ENCODE data around the gene BICC1. TPM values are rescaled to one million over a fixed set of nuclear protein-coding genes. Genes with fewer than 3 reads are reported as not detected.

Gene BICC1
- polyA plus RNA-seq, 12 donors: 16.2 to 25.9 (median 20.0) TPM; not detected in 1

- peak; percentile 73 for DNase-seq
These were observed 188.9 kb downstream of the BICC1 start for GRCh38 chr10:58701405-58702135.

- no peak for DNase-seq
These were observed 191.6 kb downstream of the BICC1 start for GRCh38 chr10:58704226-58704625.

- DNase-seq: peak; percentile 43
These were observed 192.0 kb downstream of the BICC1 start for GRCh38 chr10:58704671-58705141.

- no peak for DNase-seq
These were observed 194.2 kb downstream of the BICC1 start for GRCh38 chr10:58706836-58707235.

GRCh38 chr10:58712141-58712540 lies 199.5 kb downstream of the BICC1 start:
- no peak for DNase-seq

GRCh38 chr10:58712982-58713381 lies 200.3 kb downstream of the BICC1 start:
- DNase-seq: no peak

GRCh38 chr10:58714409-58714808 lies 201.7 kb downstream of the BICC1 start:
- DNase-seq: no peak

- no peak for DNase-seq
These were observed 202.4 kb downstream of the BICC1 start for GRCh38 chr10:58715061-58715460.

- DNase-seq: no peak
These were observed 205.9 kb downstream of the BICC1 start for GRCh38 chr10:58718596-58718995.

GRCh38 chr10:58721601-58722281 lies 209.1 kb downstream of the BICC1 start:
- DNase-seq: peak; percentile 89

GRCh38 chr10:58723186-58723585 lies 210.5 kb downstream of the BICC1 start:
- DNase-seq: no peak

- DNase-seq: peak; percentile 71
These were observed 211.3 kb downstream of the BICC1 start for GRCh38 chr10:58723966-58724365.

GRCh38 chr10:58724781-58725180 lies 212.1 kb downstream of the BICC1 start:
- DNase-seq: no peak

GRCh38 chr10:58725901-58726300 lies 213.2 kb downstream of the BICC1 start:
- no peak for DNase-seq

GRCh38 chr10:58727633-58728032 lies 215.0 kb downstream of the BICC1 start:
- DNase-seq: no peak

- DNase-seq: no peak
These were observed 218.6 kb downstream of the BICC1 start for GRCh38 chr10:58731276-58731675.

- no peak for DNase-seq
These were observed 220.8 kb downstream of the BICC1 start for GRCh38 chr10:58733436-58733835.

- DNase-seq: no peak
These were observed 221.4 kb downstream of the BICC1 start for GRCh38 chr10:58734116-58734515.

- no peak for DNase-seq
These were observed 222.0 kb downstream of the BICC1 start for GRCh38 chr10:58734664-58735063.

GRCh38 chr10:58735087-58735486 lies 222.4 kb downstream of the BICC1 start:
- DNase-seq: no peak

GRCh38 chr10:58740620-58741369 lies 228.1 kb downstream of the BICC1 start:
- DNase-seq: no peak

GRCh38 chr10:58741673-58742072 lies 229.0 kb downstream of the BICC1 start:
- no peak for DNase-seq

GRCh38 chr10:58742141-58742540 lies 229.5 kb downstream of the BICC1 start:
- DNase-seq: no peak
